ENCODE data around the gene NTMT2. TPM values are rescaled to one million over a fixed set of nuclear protein-coding genes. Genes with fewer than 3 reads are reported as not detected.

Gene NTMT2
- total and polyA plus RNA-seq, 9 of the 15 experiments (the other 6 are each of a cell fraction or from before 2014, with no cell fraction given): not detected

DNA sequence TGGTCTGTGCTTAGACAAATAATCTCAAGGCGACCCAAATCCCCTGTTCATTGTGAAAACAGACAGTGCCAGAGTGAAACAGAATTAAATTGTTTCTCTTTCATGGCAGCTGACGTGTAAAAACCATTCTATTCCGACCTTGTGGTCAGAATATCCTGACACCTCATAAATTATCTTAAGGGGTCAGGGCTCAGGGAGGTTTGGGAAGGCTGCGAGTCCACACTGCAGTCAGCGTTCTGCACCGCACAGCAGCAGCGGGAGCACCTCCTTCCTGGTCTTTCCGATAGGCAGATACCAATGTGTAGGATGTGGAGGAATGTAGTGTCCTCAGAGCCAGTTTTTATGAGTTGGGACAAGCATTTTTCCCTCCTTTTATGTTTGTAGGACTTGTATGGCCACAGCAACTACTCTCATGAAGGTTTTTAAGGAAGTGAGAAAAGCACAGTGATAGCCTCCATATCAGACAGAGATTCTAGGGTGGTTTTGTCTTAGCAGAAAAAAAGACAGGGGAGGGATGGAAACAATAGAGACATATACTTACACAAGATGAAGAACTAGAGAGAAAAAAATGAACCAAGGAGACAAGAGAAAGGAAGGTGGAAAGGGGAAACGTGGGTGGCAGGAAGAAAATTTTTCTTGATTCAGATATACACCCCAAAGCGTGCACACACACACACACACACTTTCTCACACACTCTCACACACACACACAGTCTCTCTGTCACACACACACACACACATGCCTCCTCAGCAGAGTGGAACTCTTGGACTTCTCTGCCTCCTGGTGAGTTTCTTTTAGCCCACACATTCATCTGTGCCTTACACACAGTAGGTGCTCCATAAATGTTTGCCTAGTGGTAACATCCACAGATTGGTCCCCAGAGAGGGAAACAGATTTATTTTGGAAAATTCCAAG is 68.6 kb downstream of the NTMT2 start:
- ChIA-PET CTCF (ENCODE audit: low intra/inter-chr PET ratio) (no interaction called here), POLR2A (no interaction called here)
- intact Hi-C loops (cut with micrococcal nuclease) (no loop called here), in situ Hi-C loops (cut with MboI) (no loop called here)
- no peak overlapping the region for H3K27ac ChIP-seq (ENCODE audit: extremely low read depth, low read depth, low read length)
- no peaks in the 10 kb centered on the region for H3K4me1 ChIP-seq (replicated peaks in 1 of 2; ENCODE audit: control insufficient read depth in 2 of 2, insufficient read depth in 2 of 2, low read length in 2 of 2)
- no peaks in the 10 kb centered on the region for H3K9me3 ChIP-seq (replicated peaks; ENCODE audit: control insufficient read depth, insufficient read depth, low read depth, low read length)
- no peak overlapping the region for H3K4me2 ChIP-seq (ENCODE audit: insufficient read depth, low read length)
- H3K27me3 ChIP-seq (ENCODE audit: control insufficient read depth in 2 of 2, insufficient read depth in 2 of 2, low read length in 2 of 2): no peaks in the 10 kb centered on the region
- TF ChIP-seq MEIS2 (IDR thresholded peaks at IDR 0.05; ENCODE audit: partially characterized antibody) (peak; percentile 6), FUS (optimal IDR thresholded peaks at IDR 0.05; ENCODE audit: low read depth, low read length) (no peak)
- TF ChIP-seq, protein P1, sequence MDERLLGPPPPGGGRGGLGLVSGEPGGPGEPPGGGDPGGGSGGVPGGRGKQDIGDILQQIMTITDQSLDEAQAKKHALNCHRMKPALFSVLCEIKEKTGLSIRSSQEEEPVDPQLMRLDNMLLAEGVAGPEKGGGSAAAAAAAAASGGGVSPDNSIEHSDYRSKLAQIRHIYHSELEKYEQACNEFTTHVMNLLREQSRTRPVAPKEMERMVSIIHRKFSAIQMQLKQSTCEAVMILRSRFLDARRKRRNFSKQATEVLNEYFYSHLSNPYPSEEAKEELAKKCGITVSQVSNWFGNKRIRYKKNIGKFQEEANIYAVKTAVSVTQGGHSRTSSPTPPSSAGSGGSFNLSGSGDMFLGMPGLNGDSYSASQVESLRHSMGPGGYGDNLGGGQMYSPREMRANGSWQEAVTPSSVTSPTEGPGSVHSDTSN (CRISPR knock-in tag; IDR thresholded peaks at IDR 0.05; ENCODE audit: low read depth): no peak
- TF ChIP-seq, protein P1 (tag; conservative IDR thresholded peaks at IDR 0.05; ENCODE audit: low read depth): peak; percentile 64
- no peak for FAIRE-seq
- H3K4me3 ChIP-seq: no peak overlapping the region
- H4K20me1 ChIP-seq (replicated peaks; ENCODE audit: control insufficient read depth, insufficient read depth, low read length): no peaks in the 10 kb centered on the region
- no peak overlapping the region for H3K9ac ChIP-seq (ENCODE audit: insufficient read depth in 1 of 2, low read depth in 2 of 2, low read length in 2 of 2)
- no peak overlapping the region for H2AFZ ChIP-seq (ENCODE audit: low read depth, low read length)
- H3K79me2 ChIP-seq (ENCODE audit: control insufficient read depth, insufficient read depth, low read length): no peaks in the 10 kb centered on the region
- no peaks in the 10 kb centered on the region for H3K36me3 ChIP-seq (ENCODE audit: control insufficient read depth, insufficient read depth, low read length)
- no peak for DNase-seq (ENCODE audit: extremely low read depth in 1 of 4, low spot score in 3 of 4)
- no peak for ATAC-seq
- H3K9me1 ChIP-seq (ENCODE audit: control insufficient read depth, insufficient read depth, low read length): no peaks in the 10 kb centered on the region
- no TSS peak for BruUV-seq (replicated peaks)
- WGBS (ENCODE audit: insufficient coverage, low coverage, missing lambda C conversion rate): under 1% methylated on average over 10 of the region's 10 CpGs
